VCaP (cell line): ENCODE measurements around the gene KLHL13.

Experiments used
- H3K27ac ChIP-seq: fragments of 450-650 bp; 2 replicates; pipeline ENCODE4 v1.5.1; 2017
- TF ChIP-seq, protein P1 (sequence below): fragments of 450-650 bp; conservative IDR thresholded peaks from 2 replicates; pipeline ENCODE4 v1.5.1; 2017; ENCODE audit warnings: mild to moderate bottlenecking, moderate library complexity

KLHL13 gene

DNA sequence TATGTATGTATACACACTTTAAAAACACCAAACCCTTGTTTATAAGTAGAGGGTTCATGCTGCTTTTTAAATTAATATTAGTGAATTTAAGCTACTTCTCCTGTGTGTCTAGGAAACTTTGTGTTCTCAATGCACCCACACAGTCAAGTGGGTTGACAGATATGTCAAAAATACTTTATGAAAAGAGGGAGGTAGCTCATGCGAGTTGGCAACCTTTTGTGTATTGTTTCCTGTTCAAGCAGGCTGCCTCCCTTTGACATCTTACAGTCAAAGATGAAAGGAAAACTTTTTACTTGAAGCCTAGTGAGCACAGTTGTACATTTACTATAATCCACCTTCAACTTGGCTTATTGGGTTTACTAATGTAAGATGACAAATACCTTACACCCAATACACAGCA lies 218.4 kb downstream of the KLHL13 start:
- H3K27ac ChIP-seq: no peak overlapping the region
- TF ChIP-seq, protein P1, sequence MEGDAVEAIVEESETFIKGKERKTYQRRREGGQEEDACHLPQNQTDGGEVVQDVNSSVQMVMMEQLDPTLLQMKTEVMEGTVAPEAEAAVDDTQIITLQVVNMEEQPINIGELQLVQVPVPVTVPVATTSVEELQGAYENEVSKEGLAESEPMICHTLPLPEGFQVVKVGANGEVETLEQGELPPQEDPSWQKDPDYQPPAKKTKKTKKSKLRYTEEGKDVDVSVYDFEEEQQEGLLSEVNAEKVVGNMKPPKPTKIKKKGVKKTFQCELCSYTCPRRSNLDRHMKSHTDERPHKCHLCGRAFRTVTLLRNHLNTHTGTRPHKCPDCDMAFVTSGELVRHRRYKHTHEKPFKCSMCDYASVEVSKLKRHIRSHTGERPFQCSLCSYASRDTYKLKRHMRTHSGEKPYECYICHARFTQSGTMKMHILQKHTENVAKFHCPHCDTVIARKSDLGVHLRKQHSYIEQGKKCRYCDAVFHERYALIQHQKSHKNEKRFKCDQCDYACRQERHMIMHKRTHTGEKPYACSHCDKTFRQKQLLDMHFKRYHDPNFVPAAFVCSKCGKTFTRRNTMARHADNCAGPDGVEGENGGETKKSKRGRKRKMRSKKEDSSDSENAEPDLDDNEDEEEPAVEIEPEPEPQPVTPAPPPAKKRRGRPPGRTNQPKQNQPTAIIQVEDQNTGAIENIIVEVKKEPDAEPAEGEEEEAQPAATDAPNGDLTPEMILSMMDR: no peak

DNA sequence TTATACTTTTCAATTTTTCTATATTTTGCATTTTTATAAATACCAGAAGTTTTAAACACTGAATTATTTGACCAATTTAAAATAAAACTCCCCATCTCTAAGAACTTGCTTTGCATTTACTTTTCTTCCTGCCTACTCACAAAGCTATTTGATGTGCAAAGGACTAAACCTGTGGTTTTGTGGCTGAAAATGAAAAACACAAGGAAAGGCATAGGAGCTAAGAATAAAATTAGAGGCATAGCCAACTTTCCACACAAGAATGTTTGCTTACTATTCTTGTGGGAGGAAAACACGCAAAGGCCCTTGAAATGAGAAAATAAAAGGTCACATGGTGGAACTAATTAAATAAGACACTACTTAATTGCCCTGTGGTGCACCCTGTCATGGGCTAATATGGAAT lies 221.2 kb downstream of the KLHL13 start:
- H3K27ac ChIP-seq: no peak overlapping the region
- TF ChIP-seq, protein P1: no peak

DNA sequence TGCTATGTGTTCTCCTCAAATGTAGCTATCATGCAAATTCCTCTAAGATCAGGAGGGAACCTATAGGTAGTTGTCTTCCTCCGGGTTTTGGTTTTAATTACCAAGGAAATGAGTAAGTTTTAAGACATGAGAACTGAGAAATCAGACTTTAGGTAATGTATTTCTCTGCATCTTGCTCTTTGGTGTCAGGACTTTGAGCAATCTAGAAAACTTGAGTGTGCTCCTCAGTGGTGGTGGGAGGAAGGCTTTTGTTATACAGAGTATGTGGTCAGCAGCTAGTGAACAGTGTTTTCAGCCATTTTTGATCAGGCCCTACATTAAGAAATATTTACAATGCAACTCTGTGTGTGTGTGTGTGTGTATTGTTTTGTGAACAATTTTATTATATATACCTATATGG lies 224.1 kb downstream of the KLHL13 start:
- no peak overlapping the region for H3K27ac ChIP-seq
- TF ChIP-seq, protein P1: no peak

DNA sequence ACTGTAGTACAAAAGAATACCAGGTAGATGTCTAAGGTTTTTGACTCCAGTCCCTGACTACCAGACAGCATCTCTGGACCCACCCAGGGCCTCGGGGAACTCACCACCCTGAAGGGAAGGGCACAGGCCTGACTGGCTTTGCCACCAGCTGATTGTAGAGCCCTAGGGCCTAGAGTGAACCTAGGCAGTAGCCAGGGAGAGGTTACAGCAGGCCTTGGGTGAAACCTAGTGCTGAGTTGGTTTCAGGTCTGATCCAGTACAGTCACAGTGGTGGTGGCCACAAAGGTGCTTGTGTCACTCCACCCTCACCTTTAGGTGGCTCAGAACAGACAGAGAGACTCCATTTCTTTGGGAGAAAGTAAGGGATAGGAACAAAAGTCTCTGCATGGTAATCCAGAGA lies 244.8 kb downstream of the KLHL13 start:
- no peak overlapping the region for H3K27ac ChIP-seq
- TF ChIP-seq, protein P1: no peak

DNA sequence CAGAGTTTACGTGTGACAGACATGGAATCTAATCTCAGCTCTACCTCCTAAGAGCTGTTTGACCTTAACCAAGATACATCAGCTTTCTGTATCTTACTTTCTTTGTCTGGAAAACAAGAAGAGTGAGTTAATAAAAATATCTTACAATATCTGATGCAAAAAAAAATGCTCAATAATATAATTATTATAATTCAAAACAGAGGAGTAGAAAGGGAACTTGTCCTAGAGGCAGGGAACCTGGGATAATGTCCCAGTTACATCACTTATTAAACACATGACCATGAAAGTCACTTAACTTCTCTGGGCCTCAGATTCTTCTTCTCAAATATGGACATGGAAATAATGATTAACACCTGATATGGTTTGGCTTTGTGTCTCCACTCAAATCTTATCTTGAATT lies 256.1 kb downstream of the KLHL13 start:
- TF ChIP-seq, protein P1: no peak
- H3K27ac ChIP-seq: no peak overlapping the region

DNA sequence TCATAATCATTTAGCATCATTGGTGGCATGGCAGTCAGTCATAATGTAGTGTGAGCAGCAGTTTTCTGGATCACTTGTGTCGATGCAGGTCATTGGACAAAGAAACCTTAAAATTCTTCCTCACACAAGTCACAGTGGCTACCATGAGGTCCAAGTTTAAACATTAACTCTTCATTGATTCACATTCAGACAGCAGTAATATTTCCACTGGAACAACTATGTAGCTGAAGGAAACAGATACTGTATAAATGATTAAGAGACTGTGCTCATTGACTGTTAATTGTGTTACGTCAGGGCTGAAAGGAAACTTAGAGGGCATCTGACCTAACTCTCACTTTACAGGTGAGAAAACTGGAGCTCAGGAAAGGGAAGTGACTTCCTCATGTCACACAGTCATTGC lies 261.8 kb downstream of the KLHL13 start:
- no peak overlapping the region for H3K27ac ChIP-seq
- TF ChIP-seq, protein P1: no peak

DNA sequence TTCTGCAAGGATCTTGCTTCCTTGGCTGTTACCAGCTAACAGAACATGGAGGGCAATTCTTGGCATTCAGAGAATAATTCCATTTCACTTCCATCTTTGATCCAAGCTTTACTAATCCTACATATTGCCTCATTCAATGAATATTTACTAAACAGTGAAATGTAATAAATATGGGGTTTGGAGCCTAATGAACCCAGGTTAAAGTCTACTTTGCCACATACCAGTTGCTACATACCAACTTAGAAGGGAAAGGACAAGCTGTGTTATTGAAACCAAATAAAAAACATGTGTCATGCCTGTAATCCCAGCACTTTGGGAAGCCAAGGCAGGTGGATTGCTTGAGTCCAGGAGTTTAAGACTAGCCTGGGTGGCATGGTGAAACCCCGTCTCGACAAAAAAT lies 265.6 kb downstream of the KLHL13 start:
- no peak overlapping the region for H3K27ac ChIP-seq
- TF ChIP-seq, protein P1: no peak
